Lower leg skin (tissue), 4 donors: ENCODE measurements around the gene GPC5. TPM values are rescaled to one million over a fixed set of nuclear protein-coding genes. Genes with fewer than 3 reads are reported as not detected.
"Not testable (repeated sequence)": the region's sequence is repeated elsewhere in the genome, so short reads cannot be mapped to it uniquely, and the experiment has no call there.

Source experiments
- DNase-seq, 2 donors: peaks; one replicate each; pipeline ENCODE4 v3.0.0-alpha.2; 2019; ENCODE audit warnings: low spot score in 2 of 2
- H3K4me3 ChIP-seq: fragments of 200-600 bp; sonication (generic); 2 replicates; pipeline ENCODE4 v1.5.1; 2017; ENCODE audit warnings: mild to moderate bottlenecking, low read depth; ENCODE audit not compliant: poor library complexity, severe bottlenecking
- CTCF ChIP-seq, 3 donors: fragments of 450-650 bp; IDR thresholded peaks; one replicate each; pipeline ENCODE4 v1.5.1; 2016; ENCODE audit warnings: antibody characterized with exemption in 3 of 3, mild to moderate bottlenecking in 3 of 3, moderate library complexity in 2 of 3
- POLR2A ChIP-seq, 2 donors: fragments of 450-650 bp; IDR thresholded peaks; one replicate each; pipeline ENCODE4 v1.6.1; 2016 to 2017; ENCODE audit warnings: antibody characterized with exemption in 2 of 2, mild to moderate bottlenecking in 1 of 2, moderate library complexity in 1 of 2
- WGBS, 2 donors: methylation state at CpG; one replicate each; pipeline ENCODE4 v1.1.5; 2018; 5-methylcytosine and 5-hydroxymethylcytosine counted together
- intact Hi-C: fragments of 100-400 bp; cut with DNase I; formaldehyde crosslinking; loops from one replicate; pipeline ENCODE4 v1.15.0; 2023; ENCODE audit warnings: low total_unique reads
- total RNA-seq, 4 donors: library from RNA; depleted of rRNA; stranded (reverse); fragments of >200 nt; gene quantifications; one replicate each; pipeline ENCODE4 v1.1.0, GENCODE V29; 2016

Gene GPC5
- total RNA-seq, 4 donors from 2014 or later = 0.46 to 1.3 (median 0.82) TPM

GRCh38 chr13:92262100-92262788 is 863.8 kb downstream of the GPC5 start:
- TF ChIP-seq CTCF (IDR thresholded peaks at IDR 0.05) = no peak
- TF ChIP-seq POLR2A (IDR thresholded peaks at IDR 0.05) = no peak
- intact Hi-C loops = no loop called here
- DNase-seq = no peak
- WGBS, 2 donors = 55 to 68% methylated on average over 3 of the region's 3 CpGs
- H3K4me3 ChIP-seq = no peak overlapping the region

- no peak for DNase-seq
- TF ChIP-seq POLR2A (IDR thresholded peaks at IDR 0.05) (no peak), CTCF (IDR thresholded peaks at IDR 0.05) (no peak)
- no peak overlapping the region for H3K4me3 ChIP-seq
- WGBS, 2 donors = 88 to 97% methylated on average over 1 of the region's 1 CpG
- intact Hi-C loops = no loop called here
These were observed 867.0 kb downstream of the GPC5 start for GRCh38 chr13:92265408-92265807.

GRCh38 chr13:92270990-92271389 is 872.6 kb downstream of the GPC5 start:
- no peak for DNase-seq
- 55 to 69% methylated on average over 1 of the region's 1 CpG for WGBS, 2 donors
- intact Hi-C loops = no loop called here
- TF ChIP-seq CTCF (IDR thresholded peaks at IDR 0.05) (no peak), POLR2A (IDR thresholded peaks at IDR 0.05) (no peak)
- H3K4me3 ChIP-seq = no peak overlapping the region

- TF ChIP-seq CTCF (IDR thresholded peaks at IDR 0.05) = no peak
- TF ChIP-seq POLR2A (IDR thresholded peaks at IDR 0.05) = no peak
- no peak overlapping the region for H3K4me3 ChIP-seq
- intact Hi-C loops = no loop called here
- 81 to 100% methylated on average over 1 of the region's 1 CpG for WGBS, 2 donors
- DNase-seq = no peak
These were observed 873.8 kb downstream of the GPC5 start for GRCh38 chr13:92272177-92272576.

- intact Hi-C loops = not testable (repeated sequence)
These were observed 882.6 kb downstream of the GPC5 start for GRCh38 chr13:92280986-92281385.

GRCh38 chr13:92290718-92291307 is 892.4 kb downstream of the GPC5 start:
- WGBS, 2 donors = 93 to 98% methylated on average over 17 to 29 of the region's 29 CpGs
- intact Hi-C loops, DNase-seq, H3K4me3 ChIP-seq: not testable (repeated sequence)

More at GRCh38 chr13:92280986-92281385, 882.6 kb downstream of the GPC5 start:
- 82 to 87% methylated on average over 8 of the region's 8 CpGs for WGBS, 2 donors
- DNase-seq, H3K4me3 ChIP-seq: not testable (repeated sequence)

- not testable (repeated sequence) for DNase-seq
These were observed 896.1 kb downstream of the GPC5 start for GRCh38 chr13:92294533-92294932.

GRCh38 chr13:92296154-92296671 is 897.8 kb downstream of the GPC5 start:
- WGBS, 2 donors = 86 to 87% methylated on average over 3 of the region's 3 CpGs
- H3K4me3 ChIP-seq, intact Hi-C loops, DNase-seq: not testable (repeated sequence)

More at GRCh38 chr13:92294533-92294932, 896.1 kb downstream of the GPC5 start:
- H3K4me3 ChIP-seq, intact Hi-C loops: not testable (repeated sequence)
- WGBS, 2 donors = 88 to 92% methylated on average over 5 of the region's 5 CpGs
